Thoracic aorta (tissue), 2 donors: ENCODE measurements around the gene GLRA3. TPM values are rescaled to one million over a fixed set of nuclear protein-coding genes. Genes with fewer than 3 reads are reported as not detected.

Experiments used
- ATAC-seq: fragments of 150-250 bp; one replicate; pipeline ENCODE4 v1.8.0; 2017; ENCODE audit warnings: low read depth; ENCODE audit not compliant: insufficient number of reproducible peaks, low FRiP score
- DNase-seq: peaks from one replicate; pipeline ENCODE4 v3.0.0-alpha.2; 2020; ENCODE audit warnings: low spot score
- H3K27ac ChIP-seq, 2 donors: fragments of 200-600 bp; sonication (generic); 1 replicate in 1 of 2; 2 replicates in 1 of 2; pipeline ENCODE4 v1.5.1; 2016; ENCODE audit warnings: mild to moderate bottlenecking in 2 of 2, moderate library complexity in 2 of 2
- H3K27me3 ChIP-seq: fragments of 200-600 bp; sonication (generic); replicated peaks from 2 replicates; pipeline ENCODE4 v1.6.0; 2016; ENCODE audit warnings: mild to moderate bottlenecking; ENCODE audit not compliant: insufficient read depth
- H3K36me3 ChIP-seq: fragments of 200-600 bp; sonication (generic); one replicate; pipeline ENCODE4 v1.5.1; 2016
- H3K4me1 ChIP-seq, 2 donors: fragments of 200-600 bp; sonication (generic); 1 replicate in 1 of 2; 2 replicates in 1 of 2; pipeline versions ENCODE4 v1.5.1 to v1.6.0; 2016; ENCODE audit warnings: low read depth in 2 of 2, mild to moderate bottlenecking in 1 of 2; ENCODE audit not compliant: control insufficient read depth in 1 of 2
- H3K4me3 ChIP-seq: fragments of 200-600 bp; sonication (generic); 2 replicates; pipeline ENCODE4 v1.5.1; 2016; ENCODE audit warnings: mild to moderate bottlenecking
- H3K9me3 ChIP-seq: fragments of 200-600 bp; sonication (generic); 2 replicates; pipeline ENCODE4 v1.5.1; 2016
- CTCF ChIP-seq: fragments of 200-600 bp; sonication (generic); IDR thresholded peaks from one replicate; pipeline ENCODE4 v1.5.1; 2019; ENCODE audit warnings: antibody characterized with exemption
- total RNA-seq, 2 donors: library from RNA; depleted of rRNA; stranded (reverse); fragments of >200 nt; gene quantifications; one replicate each; pipeline versions ENCODE4 v1.1.0 to v1.2.3, GENCODE V29; 2016

GLRA3 gene
- total RNA-seq, 2 donors from 2014 or later, result not detected

- Histone ChIP-seq H3K9me3 (no peaks in the 10 kb centered on the region), H3K4me1 (no peaks in the 10 kb centered on the region), H3K36me3 (no peaks in the 10 kb centered on the region), H3K27ac (no peak overlapping the region), H3K4me3 (no peak overlapping the region), H3K27me3 (no peaks in the 10 kb centered on the region)
- no peak for ATAC-seq
- DNase-seq, result no peak
- no peak for TF ChIP-seq CTCF
Observed at GRCh38 chr4:174613979-174614378, 215.1 kb downstream of the GLRA3 start.

GRCh38 chr4:174611792-174612191 lies 217.3 kb downstream of the GLRA3 start:
- DNase-seq, result no peak
- no peak for ATAC-seq
- no peaks in the 10 kb centered on the region for H3K27me3 ChIP-seq
- TF ChIP-seq CTCF, result no peak
- H3K27ac ChIP-seq, result no peak overlapping the region
- H3K4me3 ChIP-seq, result no peak overlapping the region
- H3K4me1 ChIP-seq, result no peaks in the 10 kb centered on the region
- H3K36me3 ChIP-seq, result no peaks in the 10 kb centered on the region
- H3K9me3 ChIP-seq, result no peaks in the 10 kb centered on the region

- H3K4me3 ChIP-seq, result no peak overlapping the region
- ATAC-seq (no peak), DNase-seq (no peak)
- no peak for TF ChIP-seq CTCF
- no peaks in the 10 kb centered on the region for H3K36me3 ChIP-seq
- H3K27me3 ChIP-seq, result no peaks in the 10 kb centered on the region
- H3K27ac ChIP-seq, result no peak overlapping the region
- no peaks in the 10 kb centered on the region for H3K9me3 ChIP-seq
- no peaks in the 10 kb centered on the region for H3K4me1 ChIP-seq
Observed at GRCh38 chr4:174607792-174608191, 221.3 kb downstream of the GLRA3 start.

GRCh38 chr4:174604198-174604597 lies 224.8 kb downstream of the GLRA3 start:
- Histone ChIP-seq H3K27ac (no peak overlapping the region), H3K27me3 (no peaks in the 10 kb centered on the region), H3K9me3 (no peaks in the 10 kb centered on the region), H3K36me3 (no peaks in the 10 kb centered on the region), H3K4me1 (no peaks in the 10 kb centered on the region), H3K4me3 (no peak overlapping the region)
- ATAC-seq (no peak), DNase-seq (no peak)
- no peak for TF ChIP-seq CTCF

GRCh38 chr4:174600391-174600790 lies 228.7 kb downstream of the GLRA3 start:
- H3K27ac ChIP-seq, result no peak overlapping the region
- no peak for TF ChIP-seq CTCF
- no peaks in the 10 kb centered on the region for H3K4me1 ChIP-seq
- H3K36me3 ChIP-seq, result no peaks in the 10 kb centered on the region
- H3K4me3 ChIP-seq, result no peak overlapping the region
- no peaks in the 10 kb centered on the region for H3K27me3 ChIP-seq
- ATAC-seq, result no peak
- no peaks in the 10 kb centered on the region for H3K9me3 ChIP-seq
- no peak for DNase-seq
